Activated CD8-positive, alpha-beta T cell treated with anti-CD3 and anti-CD28 coated beads for 36 hours (primary cell): ENCODE measurements around the gene DSTN. TPM values are rescaled to one million over a fixed set of nuclear protein-coding genes. Genes with fewer than 3 reads are reported as not detected.

Experiments used
- ATAC-seq: fragments of 200-7000 bp; cut with Tn5 transposase; one replicate; pipeline ENCODE4 v1.10.0; 2021; ENCODE audit warnings: mild to moderate bottlenecking, moderate library complexity
- CTCF ChIA-PET: fragments of 350-600 bp; sonication (Branson Sonifier 250); formaldehyde crosslinking; loops from one replicate; lab custom pipeline; 2021; ENCODE audit warnings: antibody characterized with exemption; lab: Charles Lee
- POLR2A ChIA-PET: fragments of 350-600 bp; sonication (Branson Sonifier 250); formaldehyde crosslinking; loops from one replicate; lab custom pipeline; 2021; ENCODE audit warnings: antibody characterized with exemption; lab: Charles Lee
- DNase-seq: peaks from one replicate; pipeline ENCODE4 v3.0.0-alpha.2; 2020
- H3K27ac Mint-ChIP-seq: one replicate; pipeline ENCODE4 v1.8.0; 2021; ENCODE audit warnings: mild to moderate bottlenecking, mixed read lengths
- H3K27me3 Mint-ChIP-seq: one replicate; pipeline ENCODE4 v1.8.0; 2021; ENCODE audit warnings: mixed read lengths
- H3K36me3 Mint-ChIP-seq: one replicate; pipeline ENCODE4 v1.8.0; 2021; ENCODE audit warnings: low read depth, mixed read lengths
- H3K4me1 Mint-ChIP-seq: one replicate; pipeline ENCODE4 v1.8.0; 2021; ENCODE audit warnings: low read depth, mixed read lengths
- H3K4me3 Mint-ChIP-seq: one replicate; pipeline ENCODE4 v1.8.0; 2021; ENCODE audit warnings: mild to moderate bottlenecking, moderate library complexity, mixed read lengths
- H3K9me3 Mint-ChIP-seq: one replicate; pipeline ENCODE4 v1.8.0; 2021; ENCODE audit warnings: mixed read lengths
- CTCF ChIP-seq: fragments of 200-600 bp; IDR thresholded peaks from one replicate; pipeline ENCODE4 v1.8.0; 2022; ENCODE audit warnings: antibody characterized with exemption, mild to moderate bottlenecking
- intact Hi-C: fragments of 100-400 bp; cut with micrococcal nuclease; formaldehyde crosslinking; loops from one replicate; pipeline ENCODE4 v1.10.0; 2022
- total RNA-seq, 2 experiments: library from RNA; stranded (reverse); gene quantifications; one replicate each; pipeline ENCODE4 v1.2.3, GENCODE V29; 2021

Gene DSTN
- total RNA-seq, 2 experiments from 2014 or later, result 55.5 to 56.4 TPM

GRCh38 chr20:17570347-17571152 lies 675 bp downstream of the DSTN start:
- ChIA-PET POLR2A (interaction anchor here (0.6 to 2.1 kb wide), 12 partner anchors 10 to 399 kb away, joined by 3 to 7 read pairs (median 4); partner anchors contain the start of genes BFSP1, MGME1 and RRBP1), CTCF (interaction anchor here (0.7 to 4.3 kb wide), 17 partner anchors 10 to 399 kb away, joined by 3 to 15 read pairs (median 4); partner anchors contain the start of gene RRBP1)
- Mint-ChIP-seq H3K27me3 (peaks cover 2% of the 10 kb centered on the region), H3K36me3 (no peaks in the 10 kb centered on the region), H3K9me3 (no peaks in the 10 kb centered on the region), H3K4me3 (peak overlapping the region; percentile 83), H3K27ac (peak overlapping the region; percentile 65), H3K4me1 (peaks cover 16% of the 10 kb centered on the region)
- TF ChIP-seq CTCF, result no peak
- DNase-seq (peak; percentile 19), ATAC-seq (peak; percentile 31)
- intact Hi-C loops, result no loop called here

GRCh38 chr20:17571153-17571527 lies 1.3 kb downstream of the DSTN start:
- CTCF ChIA-PET, result interaction anchor here (0.8 to 4.3 kb wide), 12 partner anchors 10 to 327 kb away, joined by 3 to 15 read pairs (median 5); partner anchors contain the start of gene RRBP1
- Mint-ChIP-seq H3K27me3 (peaks cover under 1% of the 10 kb centered on the region), H3K4me1 (peaks cover 21% of the 10 kb centered on the region), H3K9me3 (no peaks in the 10 kb centered on the region), H3K27ac (peak overlapping the region; percentile 65), H3K4me3 (peak overlapping the region; percentile 83), H3K36me3 (peaks cover 1% of the 10 kb centered on the region)
- POLR2A ChIA-PET, result interaction anchor here (0.6 to 2.1 kb wide), 10 partner anchors 9 to 395 kb away, joined by 3 to 7 read pairs (median 3); partner anchors contain the start of genes BFSP1 and RRBP1
- ATAC-seq, result peak; percentile 36
- intact Hi-C loops, result no loop called here
- peak; percentile 35 for DNase-seq
- TF ChIP-seq CTCF, result no peak

GRCh38 chr20:17572034-17572638 lies 2.3 kb downstream of the DSTN start:
- peaks cover 22% of the 10 kb centered on the region for H3K4me1 Mint-ChIP-seq
- no peak overlapping the region for H3K27ac Mint-ChIP-seq
- no peak for ATAC-seq
- peak overlapping the region; percentile 83 for H3K4me3 Mint-ChIP-seq
- TF ChIP-seq CTCF, result no peak
- intact Hi-C loops, result no loop called here
- CTCF ChIA-PET, result interaction anchor here (1.0 to 4.3 kb wide), 5 partner anchors 15 to 811 kb away, joined by 3 to 15 read pairs (median 10); no protein-coding TSS in a partner anchor
- H3K27me3 Mint-ChIP-seq, result no peaks in the 10 kb centered on the region
- H3K36me3 Mint-ChIP-seq, result peaks cover 1% of the 10 kb centered on the region
- H3K9me3 Mint-ChIP-seq, result no peaks in the 10 kb centered on the region
- POLR2A ChIA-PET, result interaction anchor here (0.5 to 2.1 kb wide), 4 partner anchors 9 to 41 kb away, joined by 3 to 7 read pairs (median 3); partner anchors contain the start of gene BFSP1
- no peak for DNase-seq

GRCh38 chr20:17573463-17573862 lies 3.6 kb downstream of the DSTN start:
- intact Hi-C loops, result no loop called here
- Mint-ChIP-seq H3K36me3 (peaks cover 1% of the 10 kb centered on the region), H3K27me3 (no peaks in the 10 kb centered on the region), H3K4me3 (no peak overlapping the region), H3K27ac (no peak overlapping the region), H3K9me3 (no peaks in the 10 kb centered on the region), H3K4me1 (peaks cover 22% of the 10 kb centered on the region)
- no peak for TF ChIP-seq CTCF
- DNase-seq (no peak), ATAC-seq (no peak)
- ChIA-PET CTCF (interaction anchor here (0.6 to 4.3 kb wide), 6 partner anchors 13 to 360 kb away, joined by 3 to 15 read pairs (median 6); no protein-coding TSS in a partner anchor), POLR2A (no interaction called here)
